ENCODE measurements around the gene MAP2. TPM values are rescaled to one million over a fixed set of nuclear protein-coding genes. Genes with fewer than 3 reads are reported as not detected.

MAP2 gene
- total RNA-seq, 1 experiment from 2014 or later = 71.1 TPM

DNA sequence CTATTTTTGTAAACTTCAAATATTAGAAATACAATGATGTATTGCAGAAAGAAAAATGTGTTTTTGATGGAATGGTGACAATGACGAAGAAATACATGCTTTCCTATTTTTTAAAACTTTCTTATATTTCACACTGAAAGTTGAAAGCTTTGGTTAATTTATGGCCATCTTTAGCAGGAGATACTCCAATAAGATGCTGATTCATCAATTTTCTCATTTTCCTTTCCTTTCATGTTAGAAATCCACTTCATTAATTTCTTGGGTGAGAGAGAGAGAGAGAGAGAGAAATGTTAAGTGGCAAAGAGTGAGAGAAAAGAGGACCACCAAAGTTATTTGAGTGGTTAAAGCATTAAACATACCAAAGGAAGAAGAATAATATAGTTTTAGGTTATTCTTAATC, 28.6 kb upstream of the MAP2 start:
- intact Hi-C loops (cut with micrococcal nuclease; ENCODE audit: unreplicated experiment) = loop anchor here (10.0 kb wide), 1 partner anchor 50 kb away; no protein-coding TSS in a partner anchor
- BruUV-seq (replicated peaks) = no TSS peak
- H3K4me1 ChIP-seq (replicated peaks; ENCODE audit: insufficient read depth) = peaks cover 15% of the 10 kb centered on the region
- ChIA-PET POLR2A (ENCODE audit: unreplicated experiment) (no interaction called here), CTCF (no interaction called here)
- no peaks in the 10 kb centered on the region for H3K36me3 ChIP-seq (ENCODE audit: low read depth)
- H3K4me3 ChIP-seq = no peak overlapping the region
- TF ChIP-seq CTCF (conservative IDR thresholded peaks at IDR 0.05) (no peak), EZH2 (IDR thresholded peaks at IDR 0.05; ENCODE audit: low read depth) (no peak)
- DNase-seq = no peak
- H3K4me2 ChIP-seq = no peak overlapping the region
- H3K9me2 ChIP-seq (ENCODE audit: insufficient read depth) = no peaks in the 10 kb centered on the region
- peaks cover 9% of the 10 kb centered on the region; the same call in 1 of the 2 replicates for H3F3A ChIP-seq (ENCODE audit: insufficient read depth, low read depth)
- no peak overlapping the region for H3K27ac ChIP-seq
- H3K27me3 ChIP-seq (ENCODE audit: insufficient read depth, low read depth) = no peaks in the 10 kb centered on the region
- H3K9me3 ChIP-seq (ENCODE audit: insufficient read depth, low read depth) = no peaks in the 10 kb centered on the region; the same call in 1 of the 2 replicates
- H4K20me1 ChIP-seq (ENCODE audit: insufficient read depth) = no peaks in the 10 kb centered on the region
- no peak overlapping the region for H2AFZ ChIP-seq
- H3K79me2 ChIP-seq (ENCODE audit: low read depth) = no peaks in the 10 kb centered on the region

DNA sequence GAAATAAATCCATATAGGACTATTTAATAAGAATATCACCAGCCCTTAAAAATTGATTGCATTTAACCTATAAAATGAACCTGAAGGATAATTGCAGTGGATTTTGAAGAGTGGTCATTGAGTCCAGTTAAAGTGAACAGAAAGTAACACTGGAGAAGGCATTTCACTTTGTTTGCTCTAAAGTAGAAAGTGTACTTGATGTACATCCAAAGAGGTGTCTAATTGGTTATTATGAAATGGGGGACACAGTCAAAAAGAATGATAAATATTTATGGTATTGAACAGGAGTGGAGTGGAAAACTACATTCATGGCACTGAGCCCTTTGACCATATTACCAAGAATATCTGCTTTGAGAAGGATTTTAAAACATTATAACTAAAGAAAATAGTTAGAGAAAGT, 28.2 kb upstream of the MAP2 start:
- TF ChIP-seq EZH2 (IDR thresholded peaks at IDR 0.05; ENCODE audit: low read depth) (no peak), CTCF (conservative IDR thresholded peaks at IDR 0.05) (no peak)
- intact Hi-C loops (cut with micrococcal nuclease; ENCODE audit: unreplicated experiment) = loop anchor here (10.0 kb wide), 1 partner anchor 51 kb away; no protein-coding TSS in a partner anchor
- no TSS peak for BruUV-seq (replicated peaks)

GRCh38 chr2:209398463-209398862, 25.4 kb upstream of the MAP2 start:
- H3K9me3 ChIP-seq (ENCODE audit: insufficient read depth, low read depth) = no peaks in the 10 kb centered on the region
- ChIA-PET CTCF (no interaction called here), POLR2A (ENCODE audit: unreplicated experiment) (no interaction called here)
- no peaks in the 10 kb centered on the region for H3K36me3 ChIP-seq (ENCODE audit: low read depth)
- no peaks in the 10 kb centered on the region for H3K27me3 ChIP-seq (ENCODE audit: insufficient read depth, low read depth)
- H3K79me2 ChIP-seq (ENCODE audit: low read depth) = no peaks in the 10 kb centered on the region
- no peak for DNase-seq
- intact Hi-C loops (cut with micrococcal nuclease; ENCODE audit: unreplicated experiment) = loop anchor here (10.0 kb wide), 1 partner anchor 54 kb away; no protein-coding TSS in a partner anchor
- no peak overlapping the region for H3K4me2 ChIP-seq
- no peak for TF ChIP-seq CTCF (conservative IDR thresholded peaks at IDR 0.05)
- no peak for TF ChIP-seq EZH2 (IDR thresholded peaks at IDR 0.05; ENCODE audit: low read depth)
- no peaks in the 10 kb centered on the region for H3K9me2 ChIP-seq (ENCODE audit: insufficient read depth)
- BruUV-seq (replicated peaks) = no TSS peak
- H3K27ac ChIP-seq = no peak overlapping the region
- no peak overlapping the region for H3K4me3 ChIP-seq
- no peaks in the 10 kb centered on the region for H4K20me1 ChIP-seq (ENCODE audit: insufficient read depth)
- no peaks in the 10 kb centered on the region for H3F3A ChIP-seq (ENCODE audit: insufficient read depth, low read depth)
- H3K4me1 ChIP-seq (replicated peaks; ENCODE audit: insufficient read depth) = no peaks in the 10 kb centered on the region
- H2AFZ ChIP-seq = no peak overlapping the region

More for the DNA sequence above, 28.2 kb upstream of the MAP2 start:
- Histone ChIP-seq H3K4me3 (no peak overlapping the region), H3K27me3 (ENCODE audit: insufficient read depth, low read depth) (no peaks in the 10 kb centered on the region), H3K4me2 (no peak overlapping the region), H3K36me3 (ENCODE audit: low read depth) (no peaks in the 10 kb centered on the region), H3K79me2 (ENCODE audit: low read depth) (no peaks in the 10 kb centered on the region), H3K27ac (no peak overlapping the region), H3F3A (ENCODE audit: insufficient read depth, low read depth) (peaks cover 9% of the 10 kb centered on the region; the same call in 1 of the 2 replicates), H4K20me1 (ENCODE audit: insufficient read depth) (no peaks in the 10 kb centered on the region), H2AFZ (no peak overlapping the region), H3K4me1 (replicated peaks; ENCODE audit: insufficient read depth) (peaks cover 15% of the 10 kb centered on the region), H3K9me3 (ENCODE audit: insufficient read depth, low read depth) (no peaks in the 10 kb centered on the region), H3K9me2 (ENCODE audit: insufficient read depth) (no peaks in the 10 kb centered on the region)
- ChIA-PET CTCF (no interaction called here), POLR2A (ENCODE audit: unreplicated experiment) (no interaction called here)
- DNase-seq = no peak

All from PC-9 (cell line).